ENCODE results near the gene PIK3R5. TPM values are rescaled to one million over a fixed set of nuclear protein-coding genes. Genes with fewer than 3 reads are reported as not detected.

PIK3R5 gene
- total and polyA plus RNA-seq, 2 donors (not counting 3 experiments of a cell fraction or from before 2014, with no cell fraction given), result not detected

DNA sequence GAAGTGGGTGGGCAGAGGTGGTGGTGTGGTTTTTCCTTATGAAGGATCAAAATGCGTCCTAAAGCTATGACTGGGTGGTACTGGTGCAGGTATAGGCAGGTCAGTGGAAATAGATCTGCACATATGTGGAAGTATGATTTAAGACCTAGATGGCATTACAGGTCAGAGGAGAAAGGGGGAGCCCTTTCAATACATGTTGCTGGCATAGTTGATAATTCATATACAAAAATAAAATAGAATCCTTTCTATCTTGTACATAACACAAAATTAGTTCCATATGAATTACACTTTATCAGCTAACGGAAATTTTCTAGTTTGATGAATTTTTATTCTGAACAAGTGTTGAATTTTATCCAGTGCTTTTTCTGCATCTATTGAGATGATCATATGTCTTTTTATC, 20.8 kb upstream of the PIK3R5 start:
- no peak for FAIRE-seq
- no peak for DNase-seq (ENCODE audit: low read depth, low spot score)

More for the DNA sequence above, 20.8 kb upstream of the PIK3R5 start:
- dilution Hi-C loops (cut with MboI; ENCODE audit: extremely low pct_ligation_motif_present, low sequenced_read_pairs), result no loop called here
- H3K27me3 ChIP-seq (ENCODE audit: control insufficient read depth in 2 of 2, insufficient read depth in 2 of 2, low read length in 2 of 2), result no peaks in the 10 kb centered on the region
- CTCF ChIA-PET, result interaction anchor here (1.0 to 1.5 kb wide), 3 partner anchors 9 to 536 kb away, joined by 3 to 6 read pairs (median 3); no protein-coding TSS in a partner anchor
- H3K9me1 ChIP-seq (replicated peaks; ENCODE audit: control insufficient read depth, extremely low read depth, insufficient read depth, low read length), result no peaks in the 10 kb centered on the region
- no peak overlapping the region for H3K4me2 ChIP-seq (ENCODE audit: insufficient read depth, low read length)
- H2AFZ ChIP-seq (ENCODE audit: low read depth, low read length), result no peak overlapping the region
- no peaks in the 10 kb centered on the region for H3K36me3 ChIP-seq (ENCODE audit: control insufficient read depth in 2 of 2, extremely low read depth in 1 of 2, insufficient read depth in 2 of 2, low read length in 2 of 2)
- no peak overlapping the region for H3K27ac ChIP-seq (ENCODE audit: insufficient read depth, low read depth, low read length)
- no peaks in the 10 kb centered on the region for H3K9me3 ChIP-seq (replicated peaks; ENCODE audit: control insufficient read depth, insufficient read depth, low read length)
- intact Hi-C loops (cut with micrococcal nuclease), result no loop called here
- H3K79me2 ChIP-seq (ENCODE audit: control insufficient read depth, insufficient read depth, low read length), result no peaks in the 10 kb centered on the region
- TF ChIP-seq MYC (IDR thresholded peaks at IDR 0.05; ENCODE audit: low read depth, low read length), result no peak
- TF ChIP-seq FOS (IDR thresholded peaks at IDR 0.05; ENCODE audit: borderline replicate concordance, insufficient read depth, low read length), result no peak
- TF ChIP-seq EZH2 (IDR thresholded peaks at IDR 0.05; ENCODE audit: borderline replicate concordance, low read depth, low read length, severe bottlenecking), result no peak
- no peak for TF ChIP-seq JUN (IDR thresholded peaks at IDR 0.05; ENCODE audit: borderline replicate concordance, insufficient read depth, insufficient read length, low read depth)
- TF ChIP-seq MAX (IDR thresholded peaks at IDR 0.05; ENCODE audit: insufficient read depth, insufficient read length), result no peak
- no peak for TF ChIP-seq POLR2A (IDR thresholded peaks at IDR 0.05; ENCODE audit: low read depth, low read length)
- TF ChIP-seq, protein P1, sequence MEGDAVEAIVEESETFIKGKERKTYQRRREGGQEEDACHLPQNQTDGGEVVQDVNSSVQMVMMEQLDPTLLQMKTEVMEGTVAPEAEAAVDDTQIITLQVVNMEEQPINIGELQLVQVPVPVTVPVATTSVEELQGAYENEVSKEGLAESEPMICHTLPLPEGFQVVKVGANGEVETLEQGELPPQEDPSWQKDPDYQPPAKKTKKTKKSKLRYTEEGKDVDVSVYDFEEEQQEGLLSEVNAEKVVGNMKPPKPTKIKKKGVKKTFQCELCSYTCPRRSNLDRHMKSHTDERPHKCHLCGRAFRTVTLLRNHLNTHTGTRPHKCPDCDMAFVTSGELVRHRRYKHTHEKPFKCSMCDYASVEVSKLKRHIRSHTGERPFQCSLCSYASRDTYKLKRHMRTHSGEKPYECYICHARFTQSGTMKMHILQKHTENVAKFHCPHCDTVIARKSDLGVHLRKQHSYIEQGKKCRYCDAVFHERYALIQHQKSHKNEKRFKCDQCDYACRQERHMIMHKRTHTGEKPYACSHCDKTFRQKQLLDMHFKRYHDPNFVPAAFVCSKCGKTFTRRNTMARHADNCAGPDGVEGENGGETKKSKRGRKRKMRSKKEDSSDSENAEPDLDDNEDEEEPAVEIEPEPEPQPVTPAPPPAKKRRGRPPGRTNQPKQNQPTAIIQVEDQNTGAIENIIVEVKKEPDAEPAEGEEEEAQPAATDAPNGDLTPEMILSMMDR (IDR thresholded peaks at IDR 0.05; ENCODE audit: extremely low read depth in 1 of 2, insufficient read depth in 1 of 2, low read depth in 1 of 2, low read length in 2 of 2), result no peak
- no peak for TF ChIP-seq POLR2AphosphoS5 (IDR thresholded peaks at IDR 0.05; ENCODE audit: insufficient read depth, low read depth, low read length)
- TF ChIP-seq GATA2 (IDR thresholded peaks at IDR 0.05; ENCODE audit: insufficient read depth, insufficient read length, low read depth, low read length), result no peak
- POLR2A ChIA-PET, result no interaction called here
- BruUV-seq (replicated peaks), result no TSS peak
- H3K9ac ChIP-seq (replicated peaks; ENCODE audit: extremely low read depth, insufficient read depth, low read length), result no peak overlapping the region
- H3K4me1 ChIP-seq (ENCODE audit: control insufficient read depth, extremely low read depth, insufficient read depth, low read length), result no peaks in the 10 kb centered on the region
- no peak overlapping the region for H3K4me3 ChIP-seq (replicated peaks in 1 of 3; ENCODE audit: insufficient read depth in 1 of 3, low read depth in 1 of 3, low read length in 3 of 3)
- no peaks in the 10 kb centered on the region for H4K20me1 ChIP-seq (replicated peaks; ENCODE audit: control insufficient read depth, extremely low read depth, insufficient read depth, low read length)

Measured in endothelial cell of umbilical vein (primary cell).